Measurements from ENCODE around the gene KCNIP1.

KCNIP1 gene

DNA sequence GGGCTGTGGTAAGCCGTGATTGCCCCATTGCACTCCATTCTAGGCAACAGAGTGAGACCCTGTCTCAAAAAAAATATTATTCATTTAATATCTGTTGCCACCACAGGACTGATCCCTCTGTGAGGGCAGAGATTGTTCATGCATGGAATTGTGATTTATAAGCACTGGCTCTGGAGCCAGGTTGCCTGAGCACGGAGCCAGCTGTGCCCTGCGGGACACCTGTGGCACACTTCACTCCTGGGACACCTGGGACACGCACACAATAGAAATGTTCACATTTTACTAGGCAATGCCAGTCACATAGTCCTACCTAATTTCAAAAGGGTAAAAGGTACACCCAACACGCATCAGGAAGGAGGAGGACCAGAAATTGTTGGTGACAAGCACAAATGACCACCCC, 196.7 kb downstream of the KCNIP1 start:
- TF ChIP-seq FOXM1 (IDR thresholded peaks at IDR 0.05; ENCODE audit: borderline replicate concordance, low read depth) (no peak), RAD21 (IDR thresholded peaks at IDR 0.05; ENCODE audit: low read depth) (no peak), NFIC (IDR thresholded peaks at IDR 0.05) (peak; percentile 54), YY1 (IDR thresholded peaks at IDR 0.05; ENCODE audit: low read depth) (no peak), CEBPB (IDR thresholded peaks at IDR 0.05) (no peak), CREB1 (IDR thresholded peaks at IDR 0.05; ENCODE audit: low read depth) (no peak), TEAD4 (IDR thresholded peaks at IDR 0.05) (no peak), TCF12 (IDR thresholded peaks at IDR 0.05; ENCODE audit: low read depth) (peak; percentile 79), TAF1 (IDR thresholded peaks at IDR 0.05; ENCODE audit: low read depth) (no peak), REST (IDR thresholded peaks at IDR 0.05; ENCODE audit: low read depth) (no peak), ZBTB7A (IDR thresholded peaks at IDR 0.05; ENCODE audit: low read depth) (no peak), EP300 (IDR thresholded peaks at IDR 0.05; ENCODE audit: borderline replicate concordance) (peak; percentile 35; the same call in 1 of the 2 replicates), EGR1 (IDR thresholded peaks at IDR 0.05) (no peak)
- TF ChIP-seq, protein P1, sequence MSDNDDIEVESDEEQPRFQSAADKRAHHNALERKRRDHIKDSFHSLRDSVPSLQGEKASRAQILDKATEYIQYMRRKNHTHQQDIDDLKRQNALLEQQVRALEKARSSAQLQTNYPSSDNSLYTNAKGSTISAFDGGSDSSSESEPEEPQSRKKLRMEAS (IDR thresholded peaks at IDR 0.05) = no peak
- TF ChIP-seq, protein P2, sequence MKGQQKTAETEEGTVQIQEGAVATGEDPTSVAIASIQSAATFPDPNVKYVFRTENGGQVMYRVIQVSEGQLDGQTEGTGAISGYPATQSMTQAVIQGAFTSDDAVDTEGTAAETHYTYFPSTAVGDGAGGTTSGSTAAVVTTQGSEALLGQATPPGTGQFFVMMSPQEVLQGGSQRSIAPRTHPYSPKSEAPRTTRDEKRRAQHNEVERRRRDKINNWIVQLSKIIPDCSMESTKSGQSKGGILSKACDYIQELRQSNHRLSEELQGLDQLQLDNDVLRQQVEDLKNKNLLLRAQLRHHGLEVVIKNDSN (IDR thresholded peaks at IDR 0.05) = no peak

DNA sequence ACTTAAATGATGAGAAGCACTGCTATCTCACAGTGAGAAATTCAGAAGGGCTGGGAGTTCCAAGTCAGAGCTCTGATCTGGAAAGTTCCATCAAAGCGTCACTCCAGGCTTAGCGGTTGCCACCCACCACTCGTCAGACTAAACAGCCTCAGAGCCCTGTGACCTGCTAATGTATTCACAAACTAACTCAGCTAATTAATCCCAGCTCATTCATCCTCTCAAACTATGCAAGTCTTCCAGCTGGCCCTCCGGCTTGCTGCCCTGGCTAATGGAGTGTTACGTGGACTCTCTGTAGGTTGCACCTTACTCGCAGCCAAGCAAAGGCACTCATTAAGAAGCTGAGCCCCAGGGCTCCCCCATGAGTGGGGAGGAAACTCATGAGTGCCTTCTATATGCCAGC, 197.5 kb downstream of the KCNIP1 start:
- 0 out of 2 replicates have a peak, but pooled peaks have one; percentile 24 for TF ChIP-seq TCF12 (IDR thresholded peaks at IDR 0.05; ENCODE audit: low read depth)
- TF ChIP-seq, protein P2 (IDR thresholded peaks at IDR 0.05) = no peak

GRCh38 chr5:170704417-170705192, 200.8 kb downstream of the KCNIP1 start:
- TF ChIP-seq ZBTB7A (IDR thresholded peaks at IDR 0.05; ENCODE audit: low read depth) (no peak), YY1 (IDR thresholded peaks at IDR 0.05; ENCODE audit: low read depth) (no peak), NFIC (IDR thresholded peaks at IDR 0.05) (no peak), CEBPB (IDR thresholded peaks at IDR 0.05) (no peak), TEAD4 (IDR thresholded peaks at IDR 0.05) (no peak), FOXM1 (IDR thresholded peaks at IDR 0.05; ENCODE audit: borderline replicate concordance, low read depth) (no peak), TAF1 (IDR thresholded peaks at IDR 0.05; ENCODE audit: low read depth) (no peak), EGR1 (IDR thresholded peaks at IDR 0.05) (no peak), TCF12 (IDR thresholded peaks at IDR 0.05; ENCODE audit: low read depth) (no peak), CREB1 (IDR thresholded peaks at IDR 0.05; ENCODE audit: low read depth) (no peak), RAD21 (IDR thresholded peaks at IDR 0.05; ENCODE audit: low read depth) (no peak), EP300 (IDR thresholded peaks at IDR 0.05; ENCODE audit: borderline replicate concordance) (no peak), REST (IDR thresholded peaks at IDR 0.05; ENCODE audit: low read depth) (no peak)
- TF ChIP-seq, protein P1 (IDR thresholded peaks at IDR 0.05) = no peak
- TF ChIP-seq, protein P2 (IDR thresholded peaks at IDR 0.05) = no peak

DNA sequence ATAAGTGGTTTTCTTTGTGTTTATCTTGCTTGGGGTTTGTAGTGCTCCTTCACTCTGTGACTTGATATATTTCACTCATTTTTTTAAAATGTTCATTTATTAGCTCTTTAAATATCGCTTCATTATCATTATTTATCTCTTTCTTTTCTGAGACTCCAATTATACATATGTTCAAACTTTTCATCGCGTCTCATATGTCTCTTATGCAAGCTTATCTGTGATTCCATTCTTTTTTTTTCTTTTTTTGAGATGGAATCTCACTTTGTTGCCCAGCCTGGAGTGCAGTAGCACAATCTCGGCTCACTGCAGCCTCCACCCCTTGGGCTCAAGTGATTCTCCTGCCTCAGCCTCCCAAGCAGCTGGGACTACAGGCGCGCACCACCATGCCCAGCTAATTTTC, 205.8 kb downstream of the KCNIP1 start:
- TF ChIP-seq CREB1 (IDR thresholded peaks at IDR 0.05; ENCODE audit: low read depth) = no peak
- no peak for TF ChIP-seq YY1 (IDR thresholded peaks at IDR 0.05; ENCODE audit: low read depth)
- no peak for TF ChIP-seq ZBTB7A (IDR thresholded peaks at IDR 0.05; ENCODE audit: low read depth)
- TF ChIP-seq NFIC (IDR thresholded peaks at IDR 0.05) = no peak
- TF ChIP-seq FOXM1 (IDR thresholded peaks at IDR 0.05; ENCODE audit: borderline replicate concordance, low read depth) = no peak
- TF ChIP-seq, protein P2 (IDR thresholded peaks at IDR 0.05) = no peak
- TF ChIP-seq EGR1 (IDR thresholded peaks at IDR 0.05) = no peak
- TF ChIP-seq, protein P1 (IDR thresholded peaks at IDR 0.05) = no peak
- no peak for TF ChIP-seq RAD21 (IDR thresholded peaks at IDR 0.05; ENCODE audit: low read depth)
- TF ChIP-seq CEBPB (IDR thresholded peaks at IDR 0.05) = no peak
- no peak for TF ChIP-seq TCF12 (IDR thresholded peaks at IDR 0.05; ENCODE audit: low read depth)
- TF ChIP-seq REST (IDR thresholded peaks at IDR 0.05; ENCODE audit: low read depth) = no peak
- no peak for TF ChIP-seq TAF1 (IDR thresholded peaks at IDR 0.05; ENCODE audit: low read depth)
- no peak for TF ChIP-seq EP300 (IDR thresholded peaks at IDR 0.05; ENCODE audit: borderline replicate concordance)
- no peak for TF ChIP-seq TEAD4 (IDR thresholded peaks at IDR 0.05)

Measured in Ishikawa (cell line).